Measurements from ENCODE around the gene TASOR.

DNA sequence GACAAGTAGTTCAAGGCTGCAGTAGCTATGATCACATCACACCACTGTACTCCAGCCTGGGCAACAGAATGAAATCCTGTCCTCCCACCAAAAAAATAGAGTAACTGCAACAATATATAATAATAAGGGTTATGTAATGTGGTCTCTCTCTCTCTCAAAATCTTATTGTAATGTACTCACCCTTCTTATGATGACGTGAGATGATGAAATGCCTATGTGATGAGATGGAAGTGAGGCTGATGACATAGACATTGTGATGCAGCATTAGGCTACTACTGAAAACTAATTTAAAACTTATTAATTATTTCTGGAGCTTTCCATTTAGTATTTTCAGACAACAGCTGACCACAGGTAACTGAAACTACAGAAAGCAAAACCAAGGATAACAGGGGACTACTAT is 27.4 kb downstream of the TASOR start:
- TF ChIP-seq EZH2 (IDR thresholded peaks at IDR 0.05) (no peak), POLR2AphosphoS5 (IDR thresholded peaks at IDR 0.05; ENCODE audit: borderline replicate concordance, low read depth, low read length) (no peak)
